Neural crest cell (in vitro differentiated cells): ENCODE data around the gene MRGPRD. TPM values are rescaled to one million over a fixed set of nuclear protein-coding genes. Genes with fewer than 3 reads are reported as not detected.
"Not testable (repeated sequence)": the region's sequence is repeated elsewhere in the genome, so short reads cannot be mapped to it uniquely, and the experiment has no call there.

Experiments
- DNase-seq: peaks from one replicate; pipeline ENCODE4 v3.0.0; 2021; ENCODE audit warnings: low read depth, mixed read lengths, low spot score
- H3K27ac Mint-ChIP-seq: one replicate; pipeline ENCODE4 v1.8.0; 2021; ENCODE audit warnings: mild to moderate bottlenecking, mixed read lengths; ENCODE audit not compliant: unreplicated experiment
- H3K27me3 Mint-ChIP-seq: 2 replicates; pipeline ENCODE4 v1.8.0; 2021; ENCODE audit warnings: low read depth, mild to moderate bottlenecking, mixed read lengths
- H3K36me3 Mint-ChIP-seq: 2 replicates; pipeline ENCODE4 v1.8.0; 2021; ENCODE audit warnings: low read depth, mild to moderate bottlenecking, mixed read lengths
- H3K4me1 Mint-ChIP-seq: 2 replicates; pipeline ENCODE4 v1.8.0; 2021; ENCODE audit warnings: mixed read lengths
- H3K4me3 Mint-ChIP-seq: one replicate; pipeline ENCODE4 v1.8.0; 2021; ENCODE audit warnings: mild to moderate bottlenecking, mixed read lengths
- H3K9me3 Mint-ChIP-seq: 2 replicates; pipeline ENCODE4 v1.8.0; 2021; ENCODE audit warnings: mixed read lengths
- total RNA-seq: library from RNA; stranded (reverse); gene quantifications from 2 replicates; pipeline ENCODE4 v1.2.1, GENCODE V29; 2021
- TF ChIP-seq, protein P1 (sequence below): fragments of 200-600 bp; sonication (generic); conservative IDR thresholded peaks from 2 replicates; pipeline ENCODE4 v1.5.0; 2021; ENCODE audit warnings: antibody characterized with exemption, mild to moderate bottlenecking

The MRGPRD gene
- total RNA-seq, 1 donor from 2014 or later, result not detected

DNA sequence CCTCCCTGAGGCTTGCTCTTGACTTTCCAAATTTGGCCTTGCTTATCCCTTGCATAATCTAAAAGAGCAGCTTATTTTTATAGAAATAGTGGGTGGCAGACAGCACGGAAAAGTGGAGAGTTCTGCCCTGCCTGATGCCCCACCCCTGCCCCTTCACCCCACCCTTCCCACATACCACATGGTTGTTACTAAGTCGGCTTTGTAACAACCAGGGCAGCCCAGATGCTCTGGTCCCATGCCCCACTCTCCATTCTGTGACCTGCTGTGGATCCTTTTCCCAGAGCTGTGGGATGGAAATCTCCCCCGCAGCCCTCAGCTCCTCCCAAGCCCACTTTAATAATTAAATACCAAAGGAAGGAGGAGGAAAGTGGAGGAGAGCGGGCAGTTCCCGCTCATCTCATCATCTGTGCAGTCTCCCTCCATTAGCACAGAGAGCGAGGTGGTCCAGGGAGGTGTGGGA is 21.4 kb upstream of the MRGPRD start:
- Mint-ChIP-seq H3K27ac (no peak overlapping the region), H3K36me3 (no peaks in the 10 kb centered on the region), H3K9me3 (no peaks in the 10 kb centered on the region), H3K4me1 (no peaks in the 10 kb centered on the region), H3K27me3 (no peaks in the 10 kb centered on the region), H3K4me3 (no peak overlapping the region)
- DNase-seq, result no peak
- TF ChIP-seq, protein P1, sequence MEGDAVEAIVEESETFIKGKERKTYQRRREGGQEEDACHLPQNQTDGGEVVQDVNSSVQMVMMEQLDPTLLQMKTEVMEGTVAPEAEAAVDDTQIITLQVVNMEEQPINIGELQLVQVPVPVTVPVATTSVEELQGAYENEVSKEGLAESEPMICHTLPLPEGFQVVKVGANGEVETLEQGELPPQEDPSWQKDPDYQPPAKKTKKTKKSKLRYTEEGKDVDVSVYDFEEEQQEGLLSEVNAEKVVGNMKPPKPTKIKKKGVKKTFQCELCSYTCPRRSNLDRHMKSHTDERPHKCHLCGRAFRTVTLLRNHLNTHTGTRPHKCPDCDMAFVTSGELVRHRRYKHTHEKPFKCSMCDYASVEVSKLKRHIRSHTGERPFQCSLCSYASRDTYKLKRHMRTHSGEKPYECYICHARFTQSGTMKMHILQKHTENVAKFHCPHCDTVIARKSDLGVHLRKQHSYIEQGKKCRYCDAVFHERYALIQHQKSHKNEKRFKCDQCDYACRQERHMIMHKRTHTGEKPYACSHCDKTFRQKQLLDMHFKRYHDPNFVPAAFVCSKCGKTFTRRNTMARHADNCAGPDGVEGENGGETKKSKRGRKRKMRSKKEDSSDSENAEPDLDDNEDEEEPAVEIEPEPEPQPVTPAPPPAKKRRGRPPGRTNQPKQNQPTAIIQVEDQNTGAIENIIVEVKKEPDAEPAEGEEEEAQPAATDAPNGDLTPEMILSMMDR, result no peak

DNA sequence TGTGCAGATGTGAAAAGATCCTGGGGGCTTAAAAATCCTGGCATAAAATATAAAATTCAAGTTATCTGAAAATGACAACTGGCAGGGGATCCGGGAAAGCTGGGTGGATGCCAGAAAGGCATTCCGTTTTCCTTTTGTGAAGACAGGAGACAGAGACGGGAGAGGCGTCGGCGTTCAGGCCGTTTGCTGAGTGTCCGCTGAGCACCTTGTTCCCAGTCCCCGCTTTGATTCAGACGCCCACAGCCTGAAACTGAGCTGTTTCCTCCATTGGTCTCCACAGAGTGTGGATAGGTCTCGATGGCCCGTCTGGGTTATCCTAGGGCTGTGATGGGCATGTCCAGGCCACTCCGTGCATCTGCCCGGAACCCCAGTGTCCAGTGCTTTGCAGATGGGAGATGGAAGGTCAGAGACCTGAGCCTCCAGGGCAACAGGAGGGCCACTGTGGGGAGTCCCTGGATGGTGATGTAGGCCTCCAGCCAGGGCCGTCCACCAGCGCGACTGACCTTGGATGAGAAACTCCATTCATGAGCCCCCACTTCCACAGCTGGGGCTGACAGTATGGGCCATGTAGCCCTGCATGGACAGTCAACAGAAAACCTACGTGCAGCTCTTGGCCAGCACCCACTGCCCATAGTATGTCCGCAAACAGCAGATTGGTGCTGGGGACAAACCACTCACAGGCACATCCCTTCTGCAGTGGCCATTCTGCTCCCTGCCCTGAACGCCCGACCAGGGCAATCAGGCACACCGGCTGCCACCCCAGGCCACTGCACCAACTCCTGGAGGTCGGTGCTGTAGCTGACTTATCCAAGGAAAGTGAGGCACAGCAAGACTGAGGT is 20.7 kb upstream of the MRGPRD start:
- H3K36me3 Mint-ChIP-seq, result no peaks in the 10 kb centered on the region
- no peaks in the 10 kb centered on the region for H3K27me3 Mint-ChIP-seq
- no peak overlapping the region for H3K27ac Mint-ChIP-seq
- DNase-seq, result no peak
- no peaks in the 10 kb centered on the region for H3K9me3 Mint-ChIP-seq
- TF ChIP-seq, protein P1, result no peak
- H3K4me3 Mint-ChIP-seq, result no peak overlapping the region
- no peaks in the 10 kb centered on the region for H3K4me1 Mint-ChIP-seq

DNA sequence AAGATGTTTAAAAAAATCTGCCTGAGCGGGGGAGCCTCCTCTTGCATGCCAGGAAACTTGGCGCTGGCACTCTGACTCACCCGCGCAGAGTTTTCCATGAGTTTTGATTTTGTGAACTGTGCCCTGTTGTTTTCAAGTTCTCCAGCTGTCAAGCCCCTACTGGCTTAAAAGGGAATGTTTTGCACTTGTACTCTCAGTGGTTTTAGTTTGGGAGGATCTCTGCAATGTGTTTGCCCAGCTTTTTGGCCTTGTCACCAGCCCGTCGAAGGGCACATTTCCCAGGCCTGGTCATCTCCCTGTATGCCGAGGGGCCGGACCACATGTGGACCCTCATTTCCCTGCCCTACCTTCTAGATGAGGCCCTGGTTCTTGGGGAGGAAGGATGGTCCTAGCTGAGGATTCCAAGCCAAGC is 20.1 kb upstream of the MRGPRD start:
- no peak for DNase-seq
- Mint-ChIP-seq H3K4me1 (no peaks in the 10 kb centered on the region), H3K27ac (no peak overlapping the region), H3K36me3 (no peaks in the 10 kb centered on the region), H3K4me3 (no peak overlapping the region), H3K27me3 (no peaks in the 10 kb centered on the region), H3K9me3 (no peaks in the 10 kb centered on the region)
- TF ChIP-seq, protein P1, result peak; percentile 58

DNA sequence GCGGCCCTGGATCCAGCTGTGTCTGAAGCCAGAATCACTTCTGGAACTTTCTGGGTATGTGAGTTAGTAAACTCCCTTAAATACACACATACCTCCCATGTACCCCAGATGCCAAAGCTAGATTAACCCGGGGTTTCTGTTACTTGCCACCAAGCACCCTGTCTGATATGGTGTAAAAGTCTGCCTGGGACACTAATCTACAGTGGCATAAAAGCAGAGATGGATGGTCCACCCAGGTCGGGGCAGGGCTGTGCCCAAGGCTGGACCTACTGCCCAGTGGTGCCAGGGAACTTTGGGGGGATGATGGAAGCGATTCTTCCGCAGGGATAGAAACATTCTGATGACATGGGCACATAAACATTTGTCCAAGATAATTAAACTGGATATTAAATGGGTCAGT is 19.6 kb upstream of the MRGPRD start:
- TF ChIP-seq, protein P1, result no peak
- Mint-ChIP-seq H3K4me3 (no peak overlapping the region), H3K27me3 (no peaks in the 10 kb centered on the region), H3K9me3 (no peaks in the 10 kb centered on the region), H3K27ac (peak overlapping the region; percentile 29), H3K36me3 (no peaks in the 10 kb centered on the region), H3K4me1 (no peaks in the 10 kb centered on the region)
- DNase-seq, result no peak

DNA sequence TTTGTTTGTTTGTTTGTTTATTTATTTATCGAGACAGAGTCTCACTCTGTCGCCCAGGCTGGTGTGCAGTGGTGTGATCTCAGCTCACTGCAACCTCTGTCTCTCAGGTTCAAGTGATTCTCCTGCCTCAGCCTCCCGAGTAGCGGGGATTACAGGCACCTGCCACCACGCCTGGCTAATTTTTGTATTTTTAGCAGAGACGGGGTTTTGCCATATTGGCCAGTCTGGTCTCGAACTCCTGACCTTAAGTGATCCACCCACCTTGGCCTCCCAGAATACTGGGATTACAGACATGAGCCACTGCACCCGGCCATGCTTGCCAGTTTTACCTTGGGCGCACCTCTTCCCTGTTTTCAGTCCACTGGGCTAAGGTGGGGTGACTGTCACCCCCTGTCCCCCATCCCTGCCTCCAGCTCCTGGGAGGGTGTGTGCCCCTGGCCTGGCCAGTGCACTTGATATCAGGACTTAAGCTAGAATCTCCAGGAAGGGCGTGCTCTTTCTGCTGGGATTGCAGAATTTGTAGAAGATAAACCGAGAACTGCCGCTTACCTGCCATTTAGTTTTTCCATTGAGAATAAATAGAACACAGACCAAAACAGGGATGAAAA is 19.1 kb upstream of the MRGPRD start:
- not testable (repeated sequence) for H3K36me3 Mint-ChIP-seq, H3K27me3 Mint-ChIP-seq, H3K27ac Mint-ChIP-seq, H3K4me3 Mint-ChIP-seq, H3K4me1 Mint-ChIP-seq, DNase-seq, H3K9me3 Mint-ChIP-seq

DNA sequence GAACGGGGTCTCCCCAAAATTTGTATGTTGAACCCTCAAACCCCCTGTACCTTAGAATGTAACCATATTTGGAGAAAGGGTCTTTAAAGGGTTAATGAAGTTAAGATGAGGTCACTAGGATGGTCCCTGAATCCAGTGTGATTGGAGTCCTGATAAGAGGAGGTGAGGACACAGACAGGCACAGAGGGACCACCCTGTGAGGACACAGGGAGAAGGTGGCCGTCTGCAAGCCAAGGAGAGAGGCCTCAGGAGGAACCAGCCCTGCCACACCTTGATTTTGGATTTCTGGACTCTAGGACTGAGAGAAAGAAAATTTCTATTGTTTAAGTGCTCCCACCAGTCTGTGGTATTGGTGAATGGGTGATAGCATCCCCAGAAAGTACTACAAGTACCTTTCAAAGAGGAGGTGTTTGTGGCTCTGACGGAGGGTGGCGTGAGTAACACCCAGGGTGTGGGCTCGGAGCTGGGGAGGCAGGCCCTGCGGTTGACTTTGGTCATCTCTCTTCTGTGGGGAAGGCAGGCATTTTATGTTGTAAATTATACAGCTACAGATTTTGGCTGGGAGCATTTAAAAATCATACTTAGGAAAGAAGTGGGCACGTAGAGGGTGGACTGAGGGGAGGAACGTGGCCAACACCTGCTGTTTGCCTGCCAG is 18.4 kb upstream of the MRGPRD start:
- TF ChIP-seq, protein P1, result no peak
- H3K4me3 Mint-ChIP-seq, result no peak overlapping the region
- H3K4me1 Mint-ChIP-seq, result no peaks in the 10 kb centered on the region
- H3K9me3 Mint-ChIP-seq, result no peaks in the 10 kb centered on the region
- H3K36me3 Mint-ChIP-seq, result no peaks in the 10 kb centered on the region
- DNase-seq, result no peak
- no peaks in the 10 kb centered on the region for H3K27me3 Mint-ChIP-seq
- no peak overlapping the region for H3K27ac Mint-ChIP-seq
